Gastroesophageal sphincter (tissue), 4 donors: ENCODE data around the gene NIM1K. TPM values are rescaled to one million over a fixed set of nuclear protein-coding genes. Genes with fewer than 3 reads are reported as not detected.

Experiments used
- ATAC-seq: fragments of 150-250 bp; one replicate; pipeline ENCODE4 v1.9.1; 2016; ENCODE audit warnings: mild to moderate bottlenecking, moderate library complexity
- H3K27ac ChIP-seq, 4 donors: fragments of 200-600 bp; sonication (generic) in 3 of 4; 1 replicate in 3 of 4; 2 replicates in 1 of 4; pipeline ENCODE4 v1.5.1; 2016 to 2019
- H3K27me3 ChIP-seq: fragments of 200-600 bp; sonication (generic); one replicate; pipeline ENCODE4 v1.5.1; 2019
- H3K36me3 ChIP-seq, 2 donors: fragments of 200-600 bp; sonication (generic); one replicate each; pipeline ENCODE4 v1.5.1; 2019; ENCODE audit warnings: control low read depth in 1 of 2
- H3K4me1 ChIP-seq, 3 donors: fragments of 200-600 bp; sonication (generic); 1 replicate in 2 of 3; 2 replicates in 1 of 3; pipeline ENCODE4 v1.5.1; 2016 to 2019; ENCODE audit warnings: control low read depth in 2 of 3
- H3K4me3 ChIP-seq, 2 donors: fragments of 200-600 bp; sonication (generic); one replicate each; pipeline ENCODE4 v1.5.1; 2019; ENCODE audit warnings: mild to moderate bottlenecking in 1 of 2, moderate library complexity in 1 of 2
- H3K9me3 ChIP-seq, 3 donors: fragments of 200-600 bp; sonication (generic); one replicate each; pipeline ENCODE4 v1.5.1; 2017 to 2019; ENCODE audit warnings: control low read depth in 2 of 3
- EP300 ChIP-seq: sonication (generic); formaldehyde crosslinking; IDR thresholded peaks from one replicate; pipeline ENCODE4 v1.6.1; 2017; ENCODE audit warnings: antibody characterized with exemption, mild to moderate bottlenecking
- POLR2A ChIP-seq, 2 donors: fragments of 450-650 bp; IDR thresholded peaks; one replicate each; pipeline ENCODE4 v1.6.1; 2017; ENCODE audit warnings: antibody characterized with exemption in 2 of 2, mild to moderate bottlenecking in 2 of 2, moderate library complexity in 1 of 2
- POLR2AphosphoS5 ChIP-seq: sonication (generic); formaldehyde crosslinking; IDR thresholded peaks from one replicate; pipeline ENCODE4 v1.6.1; 2017; ENCODE audit warnings: antibody characterized with exemption
- WGBS, 2 donors: methylation state at CpG; one replicate each; pipeline ENCODE4 v1.1.5; 2018; ENCODE audit warnings: low coverage in 1 of 2; 5-methylcytosine and 5-hydroxymethylcytosine counted together
- total RNA-seq, 4 donors: library from RNA; depleted of rRNA; stranded (reverse); fragments of >200 nt; gene quantifications; one replicate each; pipeline ENCODE4 v1.1.0, GENCODE V29; 2016
- TF ChIP-seq, protein P1 (sequence below), 4 experiments: fragments of 200-600 bp in 2 of 4; fragments of 450-650 bp in 2 of 4; sonication (generic) in 1 of 4; IDR thresholded peaks; one replicate each; pipeline ENCODE4 v1.5.1; 2017 to 2019; ENCODE audit warnings: antibody characterized with exemption in 4 of 4, mild to moderate bottlenecking in 2 of 4, moderate library complexity in 2 of 4

NIM1K gene
- total RNA-seq, 4 donors from 2014 or later = 0.94 to 1.9 (median 1.2) TPM

DNA sequence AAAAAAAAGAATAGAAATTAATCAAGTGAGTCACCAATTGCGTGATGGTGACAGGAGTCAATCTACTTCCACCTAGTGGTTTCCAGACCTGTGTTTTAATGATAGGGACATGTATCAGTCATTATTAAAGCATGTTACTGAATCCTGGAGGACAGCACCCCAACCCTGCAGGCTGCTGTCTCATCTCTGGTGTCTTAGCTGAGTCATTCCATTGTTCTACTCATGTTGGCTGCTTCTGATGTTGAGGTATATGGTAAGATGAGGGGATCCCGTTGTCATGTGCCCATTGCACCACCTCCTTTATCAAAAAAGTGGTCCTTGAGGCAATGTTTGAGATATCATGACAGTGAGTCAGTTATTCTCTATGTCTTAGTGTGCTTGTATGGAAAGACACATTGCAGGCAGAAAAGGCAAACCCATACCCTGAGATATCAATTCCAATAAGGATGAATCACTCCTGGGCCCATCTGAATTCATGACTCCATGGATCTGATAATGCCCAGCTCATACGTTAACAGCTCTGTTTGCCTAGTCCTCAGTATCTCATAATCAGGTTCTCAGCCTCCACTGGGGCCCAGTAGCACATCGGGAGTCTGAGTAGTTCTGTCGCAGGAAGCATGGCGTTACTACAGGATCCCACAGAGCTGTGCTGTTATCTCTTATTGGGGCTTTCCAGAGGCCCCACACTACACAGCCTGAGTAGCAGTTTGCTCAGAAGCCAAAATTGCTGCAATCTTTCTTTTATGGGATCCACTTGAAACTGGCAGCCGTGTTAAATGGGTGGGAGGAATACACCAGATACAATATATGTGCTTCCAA lies 90.0 kb downstream of the NIM1K start:
- H3K9me3 ChIP-seq = no peaks in the 10 kb centered on the region
- WGBS, 2 donors = 60 to 79% methylated on average over 1 to 3 of the region's 7 CpGs
- no peaks in the 10 kb centered on the region for H3K27me3 ChIP-seq
- no peaks in the 10 kb centered on the region for H3K4me1 ChIP-seq
- peaks cover 0 to 21% of the 10 kb centered on the region in 2 donors for H3K36me3 ChIP-seq
- no peak overlapping the region for H3K27ac ChIP-seq
- TF ChIP-seq, protein P1, sequence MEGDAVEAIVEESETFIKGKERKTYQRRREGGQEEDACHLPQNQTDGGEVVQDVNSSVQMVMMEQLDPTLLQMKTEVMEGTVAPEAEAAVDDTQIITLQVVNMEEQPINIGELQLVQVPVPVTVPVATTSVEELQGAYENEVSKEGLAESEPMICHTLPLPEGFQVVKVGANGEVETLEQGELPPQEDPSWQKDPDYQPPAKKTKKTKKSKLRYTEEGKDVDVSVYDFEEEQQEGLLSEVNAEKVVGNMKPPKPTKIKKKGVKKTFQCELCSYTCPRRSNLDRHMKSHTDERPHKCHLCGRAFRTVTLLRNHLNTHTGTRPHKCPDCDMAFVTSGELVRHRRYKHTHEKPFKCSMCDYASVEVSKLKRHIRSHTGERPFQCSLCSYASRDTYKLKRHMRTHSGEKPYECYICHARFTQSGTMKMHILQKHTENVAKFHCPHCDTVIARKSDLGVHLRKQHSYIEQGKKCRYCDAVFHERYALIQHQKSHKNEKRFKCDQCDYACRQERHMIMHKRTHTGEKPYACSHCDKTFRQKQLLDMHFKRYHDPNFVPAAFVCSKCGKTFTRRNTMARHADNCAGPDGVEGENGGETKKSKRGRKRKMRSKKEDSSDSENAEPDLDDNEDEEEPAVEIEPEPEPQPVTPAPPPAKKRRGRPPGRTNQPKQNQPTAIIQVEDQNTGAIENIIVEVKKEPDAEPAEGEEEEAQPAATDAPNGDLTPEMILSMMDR (IDR thresholded peaks at IDR 0.05) = no peak
- TF ChIP-seq POLR2AphosphoS5 (no peak), POLR2A (IDR thresholded peaks at IDR 0.05) (no peak), EP300 (no peak)
- no peak overlapping the region for H3K4me3 ChIP-seq
- ATAC-seq = no peak

DNA sequence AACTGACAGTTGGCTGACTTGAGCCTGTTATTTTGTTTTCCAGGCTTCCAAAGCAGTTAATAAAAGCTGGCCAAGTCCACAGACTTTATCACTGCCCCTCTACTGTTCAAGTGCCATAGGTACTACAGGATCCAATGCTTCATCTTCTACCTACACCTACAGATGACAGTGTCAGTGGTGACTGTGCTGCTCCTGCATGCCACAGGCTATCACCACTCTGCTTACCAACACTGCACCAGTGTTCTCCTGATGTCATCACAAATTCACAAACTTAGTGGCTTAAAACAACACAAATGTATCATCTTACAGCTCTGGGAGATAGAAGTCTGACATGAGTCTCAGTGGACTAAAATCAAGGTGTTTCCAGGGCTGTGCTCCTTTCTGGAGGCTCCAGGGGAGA lies 94.6 kb downstream of the NIM1K start:
- Histone ChIP-seq H3K27me3 (no peaks in the 10 kb centered on the region), H3K4me1 (no peaks in the 10 kb centered on the region), H3K9me3 (no peaks in the 10 kb centered on the region), H3K27ac (no peak overlapping the region), H3K4me3 (no peak overlapping the region), H3K36me3 (peaks cover 3 to 45% of the 10 kb centered on the region in 2 donors)
- TF ChIP-seq POLR2A (IDR thresholded peaks at IDR 0.05) (no peak), POLR2AphosphoS5 (no peak), EP300 (no peak)
- TF ChIP-seq, protein P1 (IDR thresholded peaks at IDR 0.05) = no peak
- no peak for ATAC-seq

DNA sequence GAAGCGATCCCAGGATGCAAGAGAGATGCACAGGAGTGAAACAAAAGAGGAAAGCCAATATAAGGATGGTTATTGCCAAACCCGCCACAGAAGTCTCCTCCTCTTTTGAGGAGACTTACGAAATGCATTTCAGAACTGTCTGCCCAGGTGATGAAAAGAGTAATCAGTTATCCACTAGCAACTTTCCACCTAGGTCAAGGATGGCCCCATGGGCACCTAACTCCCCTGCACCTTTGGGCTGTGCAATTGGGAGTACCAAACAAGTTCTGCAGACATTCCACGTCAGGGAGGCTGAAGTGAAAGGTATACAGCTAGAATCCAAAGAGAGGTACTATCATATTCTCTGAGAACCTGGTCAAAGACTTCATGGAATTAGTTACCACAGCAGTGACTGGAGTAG lies 95.5 kb downstream of the NIM1K start:
- peaks cover 3 to 53% of the 10 kb centered on the region in 2 donors for H3K36me3 ChIP-seq
- H3K4me3 ChIP-seq = no peak overlapping the region
- TF ChIP-seq EP300 (no peak), POLR2A (IDR thresholded peaks at IDR 0.05) (no peak), POLR2AphosphoS5 (no peak)
- TF ChIP-seq, protein P1 (IDR thresholded peaks at IDR 0.05) = no peak
- H3K4me1 ChIP-seq = no peaks in the 10 kb centered on the region
- no peak overlapping the region for H3K27ac ChIP-seq
- 83 to 100% methylated on average over 2 to 3 of the region's 4 CpGs for WGBS, 2 donors
- ATAC-seq = no peak
- no peaks in the 10 kb centered on the region for H3K27me3 ChIP-seq
- no peaks in the 10 kb centered on the region for H3K9me3 ChIP-seq

DNA sequence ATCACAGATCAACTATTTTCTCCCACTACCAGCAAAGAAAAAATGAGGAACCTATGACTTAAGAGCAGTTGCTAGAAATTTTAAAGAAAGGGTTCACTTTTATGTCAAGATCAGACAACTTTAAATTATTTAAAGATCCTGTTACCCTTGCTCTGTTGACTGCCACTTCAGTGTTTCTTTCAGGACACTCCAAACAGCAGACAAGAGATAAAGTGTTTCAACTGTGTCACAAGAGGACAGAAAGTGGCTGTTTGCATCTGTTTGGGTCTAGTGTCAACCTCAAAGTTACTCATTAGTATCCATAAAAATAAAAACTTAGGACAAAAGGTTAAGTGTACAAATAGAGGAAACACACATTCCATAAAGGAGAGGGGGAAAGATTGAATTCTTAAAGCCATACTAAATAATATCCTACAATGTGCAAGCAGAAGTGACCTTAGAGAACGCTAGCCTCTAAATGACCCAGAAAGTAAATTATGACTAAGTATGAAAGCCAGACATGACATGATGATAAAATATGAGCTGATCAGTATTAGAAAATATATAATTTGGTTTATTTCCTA lies 96.3 kb downstream of the NIM1K start:
- Histone ChIP-seq H3K27ac (no peak overlapping the region), H3K9me3 (no peaks in the 10 kb centered on the region), H3K27me3 (no peaks in the 10 kb centered on the region), H3K4me3 (no peak overlapping the region), H3K36me3 (peaks cover 3 to 62% of the 10 kb centered on the region in 2 donors), H3K4me1 (no peaks in the 10 kb centered on the region)
- ATAC-seq = no peak
- TF ChIP-seq EP300 (no peak), POLR2AphosphoS5 (no peak), POLR2A (IDR thresholded peaks at IDR 0.05) (no peak)
- TF ChIP-seq, protein P1 (IDR thresholded peaks at IDR 0.05) = no peak
- 60 to 100% methylated on average over 1 of the region's 1 CpG for WGBS, 2 donors

DNA sequence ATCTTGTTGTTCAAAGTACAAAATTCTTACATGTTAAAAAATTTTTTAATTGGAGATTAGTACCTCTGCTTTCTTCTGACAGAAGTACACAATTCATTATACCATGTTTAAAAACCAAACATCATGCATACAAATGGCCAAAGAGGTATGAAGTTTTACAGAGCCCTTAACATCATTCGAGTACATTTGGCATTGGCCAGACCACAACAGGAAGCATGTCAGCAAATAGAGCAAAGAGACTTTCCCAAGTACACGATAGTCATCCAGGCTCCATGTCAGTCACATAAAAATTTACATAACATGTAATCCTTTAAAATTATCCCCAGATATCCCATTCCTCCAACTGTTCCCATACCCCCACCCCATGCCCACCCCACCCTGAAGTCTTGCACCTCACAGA lies 98.7 kb downstream of the NIM1K start:
- Histone ChIP-seq H3K4me1 (peaks cover 0 to 13% (median 0%) of the 10 kb centered on the region in 3 donors), H3K36me3 (peaks cover 3 to 86% of the 10 kb centered on the region in 2 donors), H3K4me3 (no peak overlapping the region), H3K27ac (no peak overlapping the region), H3K9me3 (no peaks in the 10 kb centered on the region), H3K27me3 (no peaks in the 10 kb centered on the region)
- no peak for ATAC-seq
- 50 to 89% methylated on average over 2 of the region's 2 CpGs for WGBS, 2 donors
- TF ChIP-seq POLR2A (IDR thresholded peaks at IDR 0.05) (no peak), POLR2AphosphoS5 (no peak), EP300 (no peak)
- TF ChIP-seq, protein P1 (IDR thresholded peaks at IDR 0.05) = no peak
